Trophoblast cell (in vitro differentiated cells and primary cell): ENCODE results near the gene EEF1A2.

Experiments
- DNase-seq, 2 donors: peaks; one replicate each; pipeline ENCODE4 v3.0.0-alpha.2; 2016
- H2AFZ ChIP-seq: 2 replicates; pipeline ENCODE4 v1.6.1; 2013; ENCODE audit warnings: low read length, moderate library complexity, mild to moderate bottlenecking; ENCODE audit not compliant: insufficient read depth, poor library complexity
- H2AK5ac ChIP-seq: 2 replicates; pipeline ENCODE4 v1.6.1; 2013; ENCODE audit warnings: mild to moderate bottlenecking, low read length
- H2BK120ac ChIP-seq: 2 replicates; pipeline ENCODE4 v1.6.1; 2013; ENCODE audit warnings: low read length, mild to moderate bottlenecking, moderate library complexity; ENCODE audit not compliant: insufficient read depth, poor library complexity
- H2BK12ac ChIP-seq: 2 replicates; pipeline ENCODE4 v1.6.1; 2013; ENCODE audit warnings: mild to moderate bottlenecking, low read length, moderate library complexity
- H2BK5ac ChIP-seq: 2 replicates; pipeline ENCODE4 v1.6.1; 2013; ENCODE audit warnings: low read length, low read depth, moderate library complexity, mild to moderate bottlenecking; ENCODE audit not compliant: poor library complexity
- H3K14ac ChIP-seq: 2 replicates; pipeline ENCODE4 v1.6.1; 2013; ENCODE audit warnings: mild to moderate bottlenecking, low read length
- H3K18ac ChIP-seq: 2 replicates; pipeline ENCODE4 v1.6.1; 2013; ENCODE audit warnings: mild to moderate bottlenecking, low read length
- H3K23ac ChIP-seq: 2 replicates; pipeline ENCODE4 v1.6.1; 2013; ENCODE audit warnings: low read length
- H3K27ac ChIP-seq: 2 replicates; pipeline ENCODE4 v1.5.1; 2013; ENCODE audit warnings: low read depth, mild to moderate bottlenecking, inconsistent platforms, low read length, moderate library complexity
- H3K27me3 ChIP-seq: 2 replicates; pipeline ENCODE4 v1.6.1; 2013; ENCODE audit warnings: inconsistent platforms, mild to moderate bottlenecking, low read length, moderate library complexity; ENCODE audit not compliant: insufficient read depth
- H3K36me3 ChIP-seq, 2 experiments: 1 replicate in 1 of 2; 2 replicates in 1 of 2; pipeline ENCODE4 v1.6.1; 2013; ENCODE audit warnings: low read length in 2 of 2, mild to moderate bottlenecking in 2 of 2, moderate library complexity in 1 of 2; ENCODE audit not compliant: insufficient read depth in 2 of 2, control insufficient read depth in 1 of 2
- H3K4ac ChIP-seq: 2 replicates; pipeline ENCODE4 v1.6.1; 2013; ENCODE audit warnings: low read depth, mild to moderate bottlenecking, low read length, moderate library complexity
- H3K4me1 ChIP-seq, 2 experiments: 1 replicate in 1 of 2; 2 replicates in 1 of 2; pipeline ENCODE4 v1.6.1; 2013; ENCODE audit warnings: low read length in 2 of 2, mild to moderate bottlenecking in 2 of 2, moderate library complexity in 1 of 2; ENCODE audit not compliant: insufficient read depth in 2 of 2, control insufficient read depth in 1 of 2
- H3K4me2 ChIP-seq: 2 replicates; pipeline ENCODE4 v1.6.1; 2013; ENCODE audit warnings: inconsistent platforms, mild to moderate bottlenecking, low read length, moderate library complexity
- H3K4me3 ChIP-seq: 2 replicates; pipeline ENCODE4 v1.5.1; 2013; ENCODE audit warnings: mild to moderate bottlenecking, low read depth, low read length, inconsistent platforms
- H3K79me1 ChIP-seq: one replicate; pipeline ENCODE4 v1.6.1; 2013; ENCODE audit warnings: low read length
- H3K79me2 ChIP-seq: 2 replicates; pipeline ENCODE4 v1.6.1; 2013; ENCODE audit warnings: low read length, mild to moderate bottlenecking; ENCODE audit not compliant: control insufficient read depth, insufficient read depth, poor library complexity
- H3K9ac ChIP-seq: 2 replicates; pipeline ENCODE4 v1.6.1; 2013; ENCODE audit warnings: mild to moderate bottlenecking, low read length
- H3K9me3 ChIP-seq: 2 replicates; pipeline ENCODE4 v1.6.1; 2013; ENCODE audit warnings: low read depth, mild to moderate bottlenecking, control low read depth, inconsistent platforms, low read length; ENCODE audit not compliant: insufficient read depth
- H4K12ac ChIP-seq: 2 replicates; pipeline ENCODE4 v1.6.1; 2013; ENCODE audit warnings: low read depth, mild to moderate bottlenecking, low read length, moderate library complexity
- H4K8ac ChIP-seq: 2 replicates; pipeline ENCODE4 v1.6.1; 2013; ENCODE audit warnings: low read depth, mild to moderate bottlenecking, low read length, moderate library complexity
- H4K91ac ChIP-seq: one replicate; pipeline ENCODE4 v1.6.1; 2013; ENCODE audit warnings: low read depth, mild to moderate bottlenecking, low read length, moderate library complexity
- WGBS: extraction: QIAGEN DNeasy Blood & Tissue Kit; methylation state at CpG from one replicate; pipeline ENCODE4 v1.1.7; 2013; ENCODE audit warnings: missing lambda C conversion rate; ENCODE audit not compliant: insufficient read length, insufficient coverage; ENCODE audit errors: extremely low coverage; 5-methylcytosine and 5-hydroxymethylcytosine counted together

EEF1A2 gene

DNA sequence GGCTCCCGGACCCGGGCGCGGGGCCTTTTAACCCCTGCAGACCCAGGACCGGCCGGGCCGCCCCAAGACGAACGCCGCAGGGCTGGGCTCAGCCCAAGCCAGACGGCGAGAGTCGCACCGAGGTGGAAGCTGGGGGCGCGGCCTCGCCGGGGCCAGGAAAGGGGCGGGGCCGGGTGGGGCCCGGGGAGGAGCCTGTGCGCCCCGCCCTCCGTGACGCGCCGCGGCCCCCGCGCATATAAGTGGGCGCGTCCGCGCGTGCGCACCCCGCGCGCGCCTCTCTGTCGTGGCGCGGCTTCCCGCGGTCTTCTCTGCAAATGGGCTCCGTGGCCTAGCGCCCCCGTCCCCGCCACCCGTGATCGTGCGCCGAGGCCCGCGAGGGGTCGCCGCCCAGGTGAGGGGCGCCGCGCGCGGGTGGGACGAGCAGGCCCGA, 21.6 kb upstream of the EEF1A2 start, which contains the start of gene PPDPF:
Gene PPDPF (plus strand): TSS at position 262 of the 430 bp plus-strand sequence. CDS start 544 bp downstream, outside the sequence.
- no CpG with 5 or more reads among the region's 64 CpGs for WGBS
- peak within 1 kb of the TSS; percentile 77 for H4K91ac ChIP-seq
- H3K36me3 ChIP-seq: peaks cover 19% of the 10 kb centered on the region in 2 experiments
- H3K27ac ChIP-seq: peak within 1 kb of the TSS; percentile 82
- H2AFZ ChIP-seq: peak within 1 kb of the TSS; percentile 89
- DNase-seq: peak; percentile 18 to 57
- peak within 1 kb of the TSS; percentile 26 for H2BK120ac ChIP-seq
- H3K23ac ChIP-seq: no peak within 1 kb of the TSS
- peak within 1 kb of the TSS; percentile 84 for H4K12ac ChIP-seq
- peak within 1 kb of the TSS; percentile 77 for H3K18ac ChIP-seq
- H3K4me1 ChIP-seq: peaks cover 19 to 28% of the 10 kb centered on the region in 2 experiments
- peak within 1 kb of the TSS; percentile 96 for H3K4me3 ChIP-seq
- H3K27me3 ChIP-seq: no peaks in the 10 kb centered on the region
- peaks cover 16% of the 10 kb centered on the region for H3K79me2 ChIP-seq
- no peak within 1 kb of the TSS for H2BK12ac ChIP-seq
- peaks cover 10% of the 10 kb centered on the region for H3K9me3 ChIP-seq
- peak within 1 kb of the TSS; percentile 99 for H3K4me2 ChIP-seq
- H3K4ac ChIP-seq: peak within 1 kb of the TSS; percentile 41
- peak within 1 kb of the TSS; percentile 82 for H4K8ac ChIP-seq
- peak within 1 kb of the TSS; percentile 68 for H2BK5ac ChIP-seq
- H3K14ac ChIP-seq: peak within 1 kb of the TSS; percentile 76
- peak within 1 kb of the TSS; percentile 86 for H3K9ac ChIP-seq
- peaks cover 13% of the 10 kb centered on the region for H3K79me1 ChIP-seq
- peak within 1 kb of the TSS; percentile 71 for H2AK5ac ChIP-seq

- Histone ChIP-seq H4K12ac (peak overlapping the region; percentile 64), H3K79me1 (peaks cover 13% of the 10 kb centered on the region), H2BK12ac (no peak overlapping the region), H4K8ac (peak overlapping the region; percentile 82), H3K23ac (no peak overlapping the region), H3K4me1 (peaks cover 19 to 28% of the 10 kb centered on the region in 2 experiments), H3K9ac (no peak overlapping the region), H3K4ac (peak overlapping the region; percentile 6), H2AFZ (peak overlapping the region; percentile 89), H3K14ac (peak overlapping the region; percentile 53), H3K4me2 (peak overlapping the region; percentile 99), H2BK5ac (peak overlapping the region; percentile 68), H2BK120ac (peak overlapping the region; percentile 26), H3K36me3 (peaks cover 19% of the 10 kb centered on the region in 2 experiments), H2AK5ac (no peak overlapping the region), H3K27me3 (no peaks in the 10 kb centered on the region), H3K9me3 (peaks cover 10% of the 10 kb centered on the region), H4K91ac (peak overlapping the region; percentile 71), H3K4me3 (peak overlapping the region; percentile 66), H3K18ac (peak overlapping the region; percentile 58), H3K27ac (peak overlapping the region; percentile 82), H3K79me2 (peaks cover 16% of the 10 kb centered on the region)
- WGBS: no CpG with 5 or more reads among the region's 72 CpGs
- DNase-seq: peak in 1 of 2 donors; percentile 13
These were observed 21.0 kb upstream of the EEF1A2 start for GRCh38 chr20:63519668-63520503.

DNA sequence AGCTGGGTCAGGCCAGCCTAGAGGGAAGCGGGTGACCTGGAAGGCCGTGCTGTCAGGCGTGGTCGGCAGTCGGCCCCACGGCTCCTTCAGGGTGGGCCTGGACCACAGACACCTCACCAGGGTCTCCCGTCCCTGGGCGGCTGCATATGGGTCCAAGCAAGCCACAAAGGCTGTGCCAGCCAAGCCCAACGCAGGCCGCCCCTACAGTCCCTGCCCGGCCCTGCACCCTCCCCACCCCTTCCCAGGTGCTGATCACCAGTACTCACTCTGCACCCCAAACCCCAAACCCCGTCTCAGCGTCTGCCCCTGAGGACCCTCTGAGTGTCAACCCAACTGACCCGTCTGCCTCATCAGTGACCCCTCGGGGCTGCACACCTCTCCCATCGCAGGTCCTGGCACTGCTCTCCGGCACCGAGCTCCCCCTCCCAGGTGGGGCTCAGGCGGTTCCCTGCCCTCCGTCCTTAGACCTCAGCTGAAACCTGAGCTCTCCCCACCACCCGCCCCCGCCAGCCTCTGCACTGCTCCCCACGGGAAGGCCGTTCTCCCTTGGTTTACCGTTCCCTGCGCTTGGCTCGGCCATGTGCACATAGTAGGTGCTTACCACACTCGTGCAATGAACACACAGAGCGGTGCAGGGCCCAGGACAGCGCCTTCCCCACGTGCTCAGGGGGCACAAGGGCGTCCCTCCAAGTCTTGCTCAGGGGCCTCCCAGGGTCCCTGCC, 20.2 kb upstream of the EEF1A2 start:
- H2BK120ac ChIP-seq: no peak overlapping the region
- no CpG with 5 or more reads among the region's 32 CpGs for WGBS

DNA sequence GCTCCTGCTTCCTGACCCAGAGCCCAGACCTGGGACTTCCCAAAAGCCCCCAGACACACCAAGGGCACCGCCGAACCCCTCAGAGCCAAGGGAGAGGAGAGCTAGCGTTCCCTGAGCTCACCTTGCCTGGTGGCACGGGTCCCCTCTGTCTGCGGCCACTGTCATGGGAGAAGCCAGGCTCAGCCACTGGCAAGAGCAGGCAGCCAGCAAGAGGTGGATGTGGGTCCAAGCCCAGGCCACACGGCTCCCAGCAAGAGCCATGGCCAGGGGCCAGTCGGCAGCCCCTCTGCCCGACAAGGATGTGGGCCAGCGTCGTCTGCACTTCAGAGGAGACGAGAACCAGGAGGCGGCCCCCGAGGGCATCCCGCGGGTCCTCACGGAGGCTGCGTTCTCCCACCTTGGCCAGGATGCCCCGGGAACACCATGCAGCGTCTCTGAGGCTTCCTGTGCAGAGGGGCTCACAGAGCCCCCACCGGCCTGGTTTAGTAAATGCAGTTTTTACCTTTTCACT, 19.5 kb upstream of the EEF1A2 start:
- Histone ChIP-seq H3K4me2 (no peak overlapping the region), H3K27me3 (no peaks in the 10 kb centered on the region), H3K27ac (no peak overlapping the region), H3K18ac (no peak overlapping the region), H3K14ac (no peak overlapping the region), H3K23ac (no peak overlapping the region), H4K8ac (no peak overlapping the region), H3K79me2 (peaks cover 16% of the 10 kb centered on the region), H2AFZ (no peak overlapping the region), H2BK5ac (no peak overlapping the region), H3K4ac (no peak overlapping the region), H3K9ac (no peak overlapping the region), H3K4me3 (no peak overlapping the region), H2AK5ac (no peak overlapping the region), H2BK12ac (no peak overlapping the region), H4K91ac (no peak overlapping the region), H3K79me1 (peaks cover 13% of the 10 kb centered on the region), H2BK120ac (no peak overlapping the region), H3K9me3 (peaks cover 7% of the 10 kb centered on the region), H4K12ac (no peak overlapping the region), H3K36me3 (peaks cover 14 to 19% of the 10 kb centered on the region in 2 experiments), H3K4me1 (peaks cover 19 to 28% of the 10 kb centered on the region in 2 experiments)
- no CpG with 5 or more reads among the region's 20 CpGs for WGBS
- DNase-seq: peak in 1 of 2 donors; percentile 14

More for the DNA sequence above, 20.2 kb upstream of the EEF1A2 start:
- Histone ChIP-seq H3K14ac (no peak overlapping the region), H3K36me3 (peaks cover 19% of the 10 kb centered on the region in 2 experiments), H3K9ac (no peak overlapping the region), H3K79me2 (peaks cover 16% of the 10 kb centered on the region), H3K4me3 (peak overlapping the region; percentile 66), H3K9me3 (peaks cover 10% of the 10 kb centered on the region), H2AFZ (no peak overlapping the region), H3K18ac (no peak overlapping the region), H2AK5ac (no peak overlapping the region), H4K12ac (no peak overlapping the region), H3K27me3 (no peaks in the 10 kb centered on the region), H3K79me1 (peaks cover 13% of the 10 kb centered on the region), H2BK5ac (no peak overlapping the region), H4K8ac (no peak overlapping the region), H3K4ac (no peak overlapping the region), H3K4me2 (peak overlapping the region; percentile 99), H3K4me1 (peaks cover 19 to 28% of the 10 kb centered on the region in 2 experiments), H2BK12ac (no peak overlapping the region), H4K91ac (peak overlapping the region; percentile 2), H3K23ac (no peak overlapping the region), H3K27ac (no peak overlapping the region)
- DNase-seq: no peak
